HG02571 (cell line): ENCODE results near the gene LRRC19.

Source experiments
- ATAC-seq: cut with Tn5 transposase; IDR thresholded peaks from one replicate; pipeline ENCODE4 v1.9.1; 2021; ENCODE audit warnings: mild to moderate bottlenecking, moderate library complexity; ENCODE audit not compliant: unreplicated experiment

The LRRC19 gene

DNA sequence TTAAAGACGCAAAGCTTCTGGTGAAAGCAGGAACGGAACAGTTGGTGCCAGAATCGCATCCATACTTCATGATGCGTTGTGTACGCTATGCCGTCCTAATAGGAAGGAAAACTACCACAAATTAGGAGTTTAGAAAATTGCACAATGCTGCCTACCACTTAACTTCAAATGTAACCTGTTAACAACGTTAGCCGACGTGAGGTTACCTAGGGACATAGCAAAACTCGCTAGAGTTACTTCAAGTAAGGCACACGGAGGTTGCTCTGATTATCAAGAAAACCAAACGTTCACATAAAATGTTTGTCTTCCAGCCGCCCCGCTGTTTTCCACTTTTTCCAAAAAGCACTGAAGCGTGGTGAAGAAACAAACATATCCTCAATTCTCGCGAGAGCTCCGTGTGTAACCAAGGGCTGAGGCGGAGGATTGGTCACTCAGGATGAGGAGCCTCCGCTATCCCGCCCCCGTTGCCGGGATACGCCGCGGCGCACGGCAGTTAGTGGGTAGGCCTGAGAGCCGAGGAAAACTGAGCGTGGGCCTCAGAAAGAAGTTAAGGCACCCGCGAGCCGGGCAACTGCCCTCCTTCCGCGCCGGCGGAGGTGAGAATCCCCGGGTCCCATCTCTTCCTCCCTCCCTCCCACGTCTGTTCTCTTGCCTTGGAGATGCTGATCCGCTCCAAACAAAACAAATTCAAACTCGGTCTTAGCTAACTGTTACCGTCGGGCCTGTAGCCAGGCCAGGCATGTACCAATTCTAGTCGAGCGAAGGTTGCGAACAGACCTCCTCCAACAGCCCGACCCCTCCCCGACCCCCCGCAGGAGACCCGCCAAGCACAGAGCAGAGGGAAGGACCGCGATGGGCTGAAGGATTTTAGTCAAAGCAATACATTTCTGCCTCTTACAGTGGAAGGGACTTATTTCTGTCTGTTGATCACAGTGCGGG, 49.3 kb downstream of the LRRC19 start, which contains the start of gene IFT74:
Gene IFT74, plus strand, starts transcription at position 492 of the 939 bp plus-strand sequence. CDS start 5,556 bp downstream, outside the sequence.
- ATAC-seq: peak; percentile 99

DNA sequence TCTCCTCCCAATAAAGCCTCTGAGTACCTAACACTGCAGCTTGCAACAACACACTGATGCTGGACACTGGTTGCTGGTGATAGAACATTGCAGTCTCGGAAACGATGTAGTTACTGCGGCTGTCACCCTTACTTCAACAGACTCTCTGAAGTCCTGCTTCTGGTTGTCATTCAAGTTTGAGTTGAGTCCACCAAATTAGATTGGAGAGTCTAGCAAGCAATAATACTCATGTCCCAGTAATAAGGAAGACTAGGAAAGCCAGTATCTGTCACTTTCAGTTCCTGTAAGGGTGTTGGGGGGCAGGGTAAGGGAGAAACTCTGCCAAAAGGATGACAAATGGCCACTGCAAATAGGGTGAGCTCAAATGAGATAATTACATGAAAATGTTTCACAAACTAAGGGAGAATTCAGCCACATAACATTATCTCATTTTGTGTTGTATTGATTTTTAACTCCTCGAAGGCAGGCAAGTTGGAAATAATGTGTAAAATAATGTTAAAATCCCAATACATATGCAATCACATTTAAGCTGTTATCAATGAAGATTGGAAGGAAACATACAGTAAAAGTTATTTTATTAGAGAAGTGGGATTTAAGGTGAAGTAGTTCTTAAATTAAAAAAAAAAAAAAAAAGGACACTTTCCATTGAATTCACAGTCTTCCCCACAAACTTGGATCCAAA, 50.1 kb downstream of the LRRC19 start:
- no peak for ATAC-seq

DNA sequence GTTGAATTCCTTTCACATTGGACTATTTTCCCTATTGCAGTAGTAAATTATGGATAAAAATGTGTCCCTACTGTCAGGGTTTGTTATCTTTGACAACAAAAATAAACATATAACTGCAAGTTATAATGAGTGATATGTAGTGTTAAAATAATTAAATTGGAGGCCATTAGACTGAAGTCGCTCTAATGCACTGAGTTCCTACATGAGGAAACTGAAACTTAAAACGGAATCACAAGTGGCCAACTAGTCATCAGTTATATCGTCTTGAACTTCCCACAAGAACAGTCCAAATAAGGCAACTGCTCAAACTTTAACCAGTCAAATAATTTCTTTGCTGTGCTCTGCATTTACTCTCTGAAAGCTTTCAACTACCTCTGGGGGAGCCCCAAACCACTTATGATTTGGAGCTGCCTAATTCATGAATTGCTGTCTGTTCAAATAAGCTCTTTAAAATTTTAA, 51.4 kb downstream of the LRRC19 start:
- no peak for ATAC-seq

DNA sequence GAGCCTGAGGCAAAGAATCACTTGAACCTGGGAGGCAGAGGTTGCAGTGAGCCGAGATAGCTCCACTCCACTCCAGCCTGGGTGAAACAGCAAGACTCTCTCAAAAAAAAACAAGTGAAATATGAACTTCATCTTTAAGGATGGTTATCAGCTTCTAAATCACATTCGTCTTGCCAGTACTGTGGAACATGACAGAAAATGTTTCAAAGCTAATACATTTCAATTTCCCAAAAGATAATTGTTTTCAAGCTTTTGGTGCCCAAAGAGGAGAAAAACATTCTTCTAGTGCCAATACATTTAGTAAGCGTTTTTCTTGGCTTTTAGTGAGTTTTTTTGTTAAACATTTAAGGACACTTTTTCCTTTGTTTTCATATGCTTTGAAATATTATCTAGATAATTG, 53.7 kb downstream of the LRRC19 start:
- no peak for ATAC-seq

DNA sequence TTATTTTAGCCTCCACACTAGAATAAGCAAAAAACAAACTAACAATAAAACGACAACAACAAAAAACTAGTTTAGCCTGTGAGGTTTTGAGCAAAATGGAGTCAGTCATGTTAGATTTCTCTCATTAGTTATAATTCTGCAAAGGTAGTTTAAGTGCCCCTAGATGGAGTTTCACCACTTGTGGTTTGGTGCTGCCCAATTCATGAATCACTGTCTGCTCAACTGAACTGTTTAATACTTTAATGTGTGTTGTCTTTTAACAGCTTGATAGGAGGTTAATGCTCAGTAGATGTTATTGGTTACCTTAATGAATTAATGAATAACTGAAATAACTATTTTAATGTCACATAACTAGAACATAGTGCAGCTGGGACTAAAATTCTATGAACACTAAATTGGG, 55.0 kb downstream of the LRRC19 start:
- no peak for ATAC-seq

DNA sequence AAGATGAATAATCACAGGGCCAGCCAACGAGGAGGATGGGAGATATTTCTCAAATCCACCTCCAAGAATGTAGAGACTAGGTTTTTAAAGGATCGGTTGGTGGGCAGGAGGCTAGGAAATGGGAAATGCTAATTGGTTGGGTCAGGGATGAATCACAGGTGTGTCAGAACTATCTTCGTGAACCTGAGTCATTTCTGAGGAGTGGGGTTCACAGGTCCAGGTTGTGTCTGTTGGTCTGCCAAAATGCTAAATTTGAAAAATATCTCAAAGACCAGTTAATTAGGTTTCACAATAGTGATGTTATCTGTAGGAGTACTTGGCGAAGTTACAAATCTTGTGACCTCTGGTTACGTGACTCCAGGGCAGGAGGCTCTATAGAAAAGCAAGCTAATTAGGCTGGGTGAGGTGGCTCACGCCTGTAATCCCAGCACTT, 55.8 kb downstream of the LRRC19 start:
- ATAC-seq: no peak

DNA sequence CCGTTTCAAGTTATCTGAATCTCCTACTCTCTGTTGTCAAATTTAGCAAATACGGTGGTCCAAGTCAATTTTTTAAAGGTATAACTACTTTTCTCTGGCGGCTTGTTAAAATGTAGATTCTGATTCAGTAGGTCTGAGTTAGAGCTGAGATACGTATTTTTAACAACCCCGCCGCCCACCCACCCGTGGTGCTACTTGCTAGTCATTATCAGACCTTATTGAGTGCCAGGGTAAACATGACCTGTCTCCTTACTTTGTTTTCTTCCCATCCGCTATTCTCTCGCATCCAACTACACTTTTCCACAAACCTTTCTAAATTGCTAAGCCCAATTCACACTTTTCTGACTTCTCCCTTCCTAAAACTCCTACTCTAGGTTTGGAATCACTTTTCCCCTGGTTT, 57.7 kb downstream of the LRRC19 start:
- ATAC-seq: no peak

DNA sequence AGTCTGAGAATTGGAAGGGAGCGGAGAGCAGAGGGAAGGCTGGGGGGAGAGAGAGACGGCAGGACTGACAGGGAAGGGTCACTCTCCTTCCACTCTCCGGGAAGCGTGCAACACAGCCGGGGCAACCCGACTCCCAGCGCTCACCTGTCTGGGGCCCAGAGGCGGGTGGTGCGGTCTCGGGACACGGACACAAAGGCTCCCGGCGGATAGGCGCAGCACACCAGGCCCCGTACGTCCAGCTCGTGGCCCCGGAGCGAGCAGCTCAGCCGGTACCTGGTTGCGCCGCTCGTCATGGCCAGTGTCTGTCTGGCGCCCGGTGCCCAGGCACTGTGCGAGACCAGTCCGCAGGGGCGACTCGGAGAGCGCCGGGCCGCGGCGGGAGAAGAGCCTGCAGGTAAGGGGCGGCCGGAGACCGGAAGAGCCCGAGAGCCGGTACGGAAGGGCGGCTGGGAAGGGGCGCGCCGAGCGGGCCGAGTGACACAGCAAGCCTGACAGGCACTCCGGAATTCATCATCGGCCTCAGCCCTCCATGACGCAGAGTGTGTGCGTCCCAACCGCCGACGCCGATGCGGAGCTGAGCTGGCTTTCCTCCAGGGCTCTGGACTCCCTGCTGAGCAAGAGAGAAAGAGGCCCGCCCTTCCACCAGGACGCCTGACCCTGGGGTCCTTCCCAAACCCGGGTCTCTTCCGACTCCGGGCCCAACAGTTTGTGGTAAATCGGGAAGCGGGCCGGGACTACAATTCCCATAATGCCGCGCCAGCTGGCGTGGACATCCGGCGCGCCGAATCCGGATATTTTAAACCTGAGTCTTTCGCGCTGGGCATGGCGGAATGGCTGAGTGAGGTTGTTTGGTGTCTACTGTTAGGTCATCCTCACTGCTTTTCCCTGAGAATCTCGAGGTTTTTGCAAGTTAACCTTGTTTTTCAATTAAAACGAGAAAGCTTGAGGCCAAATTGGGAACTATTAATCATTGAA, 58.4 kb downstream of the LRRC19 start, which contains the start of gene PLAA:
Gene PLAA, minus strand, starts transcription at position 490 of the 975 bp plus-strand sequence. Its CDS starts 197 bp downstream, at position 293.
- ATAC-seq: peak; percentile 99

DNA sequence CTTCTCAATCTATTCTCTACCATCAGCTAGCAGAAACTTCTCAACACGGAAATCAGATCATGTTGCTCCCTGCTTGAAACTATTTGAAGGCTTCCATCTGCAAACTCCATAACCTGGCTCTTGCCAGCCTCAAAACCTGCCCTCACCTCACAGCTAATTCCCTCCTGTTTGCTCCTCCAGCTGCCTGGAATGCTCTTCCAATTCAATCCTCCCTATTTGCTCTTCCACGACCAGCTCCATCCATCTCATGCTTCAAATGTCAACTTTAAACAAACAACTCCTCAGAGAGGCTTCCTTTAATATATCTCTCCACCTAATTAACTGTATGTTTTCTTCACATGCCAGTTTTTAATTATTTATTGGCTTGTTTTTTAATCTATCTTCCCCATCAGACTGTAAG, 59.9 kb downstream of the LRRC19 start:
- no peak for ATAC-seq
